Osteocyte (in vitro differentiated cells): ENCODE measurements around the gene DAPK1. TPM values are rescaled to one million over a fixed set of nuclear protein-coding genes. Genes with fewer than 3 reads are reported as not detected.

ENCODE experiments used
- DNase-seq: peaks from one replicate; pipeline ENCODE4 v3.0.0; 2021; ENCODE audit warnings: mixed read lengths; ENCODE audit not compliant: unreplicated experiment; ENCODE audit errors: extremely low spot score
- H3K27ac Mint-ChIP-seq: one replicate; pipeline ENCODE4 v1.8.0; 2021; ENCODE audit warnings: mild to moderate bottlenecking, mixed read lengths; ENCODE audit not compliant: unreplicated experiment
- H3K27me3 Mint-ChIP-seq: one replicate; pipeline ENCODE4 v1.8.0; 2021; ENCODE audit warnings: mixed read lengths; ENCODE audit not compliant: unreplicated experiment
- H3K36me3 Mint-ChIP-seq: one replicate; pipeline ENCODE4 v1.8.0; 2021; ENCODE audit warnings: mixed read lengths; ENCODE audit not compliant: unreplicated experiment
- H3K4me1 Mint-ChIP-seq: one replicate; pipeline ENCODE4 v1.8.0; 2021; ENCODE audit warnings: mixed read lengths; ENCODE audit not compliant: unreplicated experiment
- H3K4me3 Mint-ChIP-seq: one replicate; pipeline ENCODE4 v1.8.0; 2021; ENCODE audit warnings: mild to moderate bottlenecking, moderate library complexity, mixed read lengths; ENCODE audit not compliant: unreplicated experiment
- H3K9me3 Mint-ChIP-seq: one replicate; pipeline ENCODE4 v1.8.0; 2021; ENCODE audit warnings: mixed read lengths; ENCODE audit not compliant: unreplicated experiment
- total RNA-seq: library from RNA; stranded (reverse); gene quantifications from 2 replicates; pipeline ENCODE4 v1.2.1, GENCODE V29; 2021
- TF ChIP-seq, protein P1 (sequence below): fragments of 200-600 bp; sonication (generic); IDR thresholded peaks from 2 replicates; pipeline ENCODE4 v1.5.0; 2021; ENCODE audit warnings: antibody characterized with exemption, mild to moderate bottlenecking, moderate library complexity

DAPK1 gene
- total RNA-seq, 1 donor from 2014 or later: 304 TPM

DNA sequence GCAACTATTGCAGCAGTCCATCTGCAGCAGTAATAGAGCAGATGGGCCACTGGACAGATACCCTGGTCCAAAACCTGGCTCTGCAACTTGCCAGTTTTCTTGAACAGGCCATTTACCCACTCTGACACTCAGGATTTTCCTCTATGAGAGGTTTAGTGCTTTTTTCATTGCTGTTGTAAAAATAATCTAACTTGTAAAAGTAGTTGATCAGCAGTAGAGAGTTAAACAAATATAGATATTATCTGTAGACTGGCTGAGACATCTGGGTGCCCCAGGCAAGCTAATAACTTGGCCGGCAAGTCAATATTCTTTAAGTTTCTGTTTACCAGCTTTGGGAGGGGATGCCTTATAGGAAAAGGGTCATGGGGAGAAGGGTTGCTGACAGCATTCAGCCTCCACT is 4.1 kb downstream of the DAPK1 start:
- peaks cover 59% of the 10 kb centered on the region for H3K4me1 Mint-ChIP-seq
- H3K27me3 Mint-ChIP-seq: no peaks in the 10 kb centered on the region
- TF ChIP-seq, protein P1, sequence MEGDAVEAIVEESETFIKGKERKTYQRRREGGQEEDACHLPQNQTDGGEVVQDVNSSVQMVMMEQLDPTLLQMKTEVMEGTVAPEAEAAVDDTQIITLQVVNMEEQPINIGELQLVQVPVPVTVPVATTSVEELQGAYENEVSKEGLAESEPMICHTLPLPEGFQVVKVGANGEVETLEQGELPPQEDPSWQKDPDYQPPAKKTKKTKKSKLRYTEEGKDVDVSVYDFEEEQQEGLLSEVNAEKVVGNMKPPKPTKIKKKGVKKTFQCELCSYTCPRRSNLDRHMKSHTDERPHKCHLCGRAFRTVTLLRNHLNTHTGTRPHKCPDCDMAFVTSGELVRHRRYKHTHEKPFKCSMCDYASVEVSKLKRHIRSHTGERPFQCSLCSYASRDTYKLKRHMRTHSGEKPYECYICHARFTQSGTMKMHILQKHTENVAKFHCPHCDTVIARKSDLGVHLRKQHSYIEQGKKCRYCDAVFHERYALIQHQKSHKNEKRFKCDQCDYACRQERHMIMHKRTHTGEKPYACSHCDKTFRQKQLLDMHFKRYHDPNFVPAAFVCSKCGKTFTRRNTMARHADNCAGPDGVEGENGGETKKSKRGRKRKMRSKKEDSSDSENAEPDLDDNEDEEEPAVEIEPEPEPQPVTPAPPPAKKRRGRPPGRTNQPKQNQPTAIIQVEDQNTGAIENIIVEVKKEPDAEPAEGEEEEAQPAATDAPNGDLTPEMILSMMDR: no peak
- DNase-seq: no peak
- H3K4me3 Mint-ChIP-seq: peak overlapping the region; percentile 97
- H3K36me3 Mint-ChIP-seq: peaks cover 51% of the 10 kb centered on the region
- H3K9me3 Mint-ChIP-seq: no peaks in the 10 kb centered on the region
- peak overlapping the region; percentile 31 for H3K27ac Mint-ChIP-seq

DNA sequence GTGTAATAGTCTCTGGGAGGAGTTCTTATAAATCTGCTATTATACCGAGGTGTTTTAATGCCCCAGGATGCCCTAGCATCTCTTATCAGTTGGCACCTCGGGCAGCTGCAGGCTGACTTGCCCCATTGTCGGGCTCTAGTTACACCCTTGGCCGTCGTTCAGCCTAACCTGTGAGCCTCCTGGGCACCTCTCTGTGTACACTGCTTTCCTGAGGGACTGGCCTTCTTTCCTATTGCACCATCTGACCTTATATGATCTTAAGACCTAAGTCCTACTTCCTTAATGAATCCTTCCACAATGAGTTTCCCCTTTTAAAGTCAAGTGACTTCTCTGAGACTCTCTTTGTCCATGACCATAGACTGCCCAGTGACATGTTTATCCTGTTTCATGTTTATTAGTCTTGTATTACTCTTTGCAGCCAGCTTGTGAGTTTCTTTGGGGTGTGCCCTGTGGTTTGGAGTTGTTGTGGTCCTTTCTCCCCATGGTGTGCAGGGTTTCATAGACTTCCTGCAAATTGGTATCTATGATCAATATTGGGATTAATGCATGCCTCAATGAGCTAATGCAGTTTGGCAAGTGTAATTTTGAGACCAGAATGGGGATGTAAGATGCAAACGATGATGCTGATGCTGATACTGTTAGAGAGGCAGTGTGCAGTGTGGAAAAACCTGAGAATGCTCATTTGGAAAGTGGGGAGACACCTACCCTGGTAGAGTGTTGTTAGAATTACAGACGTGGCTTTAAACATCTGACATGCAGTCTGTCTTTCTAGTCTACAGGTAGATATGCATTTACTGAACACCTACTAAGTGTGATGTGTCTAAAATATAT is 4.9 kb downstream of the DAPK1 start:
- TF ChIP-seq, protein P1: no peak
- H3K4me3 Mint-ChIP-seq: peak overlapping the region; percentile 97
- no peak overlapping the region for H3K27ac Mint-ChIP-seq
- no peaks in the 10 kb centered on the region for H3K9me3 Mint-ChIP-seq
- DNase-seq: no peak
- H3K36me3 Mint-ChIP-seq: peaks cover 59% of the 10 kb centered on the region
- H3K4me1 Mint-ChIP-seq: peaks cover 55% of the 10 kb centered on the region
- no peaks in the 10 kb centered on the region for H3K27me3 Mint-ChIP-seq

DNA sequence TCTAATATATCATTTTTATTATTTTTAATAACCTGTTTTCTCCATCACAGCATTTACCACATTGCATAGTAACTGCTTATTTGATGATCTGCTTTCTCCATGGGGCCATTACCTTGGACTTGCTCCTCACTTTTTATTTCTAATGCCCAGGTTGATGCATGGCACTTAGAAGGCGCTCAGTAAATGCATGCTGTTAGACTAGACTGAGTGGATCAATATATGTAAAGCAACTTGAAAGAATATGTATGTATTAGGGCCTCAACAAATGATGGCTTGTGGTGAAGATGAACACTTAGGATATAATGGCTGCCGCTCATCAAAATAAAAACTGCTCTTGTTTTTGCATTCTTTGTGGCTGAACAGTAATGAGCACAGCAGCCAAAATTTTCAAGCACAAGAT is 5.8 kb downstream of the DAPK1 start:
- H3K27me3 Mint-ChIP-seq: no peaks in the 10 kb centered on the region
- peaks cover 55% of the 10 kb centered on the region for H3K4me1 Mint-ChIP-seq
- H3K4me3 Mint-ChIP-seq: no peak overlapping the region
- peak overlapping the region; percentile 69 for H3K27ac Mint-ChIP-seq
- peaks cover 61% of the 10 kb centered on the region for H3K36me3 Mint-ChIP-seq
- DNase-seq: no peak
- no peaks in the 10 kb centered on the region for H3K9me3 Mint-ChIP-seq
- TF ChIP-seq, protein P1: no peak

DNA sequence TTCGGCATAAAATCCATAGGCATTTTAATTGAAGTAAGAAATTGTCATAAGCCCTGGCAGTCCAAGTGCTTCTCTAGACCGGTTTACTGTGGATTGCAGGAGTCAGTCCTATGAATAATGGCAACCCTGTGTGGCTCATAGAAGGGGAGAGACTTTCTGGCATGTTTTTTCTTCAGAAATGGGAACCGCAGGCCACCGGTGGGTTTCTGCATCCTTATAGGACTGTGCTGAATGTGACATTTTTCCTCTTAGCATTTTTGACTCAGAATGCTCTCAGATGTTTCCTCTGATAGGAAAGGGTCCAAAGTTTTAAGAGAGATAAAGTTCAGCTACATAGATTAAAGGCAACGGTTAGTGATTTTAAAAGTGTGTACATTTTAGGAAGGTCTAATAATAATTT is 6.3 kb downstream of the DAPK1 start:
- TF ChIP-seq, protein P1: no peak
- H3K27me3 Mint-ChIP-seq: no peaks in the 10 kb centered on the region
- DNase-seq: no peak
- H3K36me3 Mint-ChIP-seq: peaks cover 62% of the 10 kb centered on the region
- H3K4me3 Mint-ChIP-seq: no peak overlapping the region
- H3K9me3 Mint-ChIP-seq: no peaks in the 10 kb centered on the region
- peaks cover 55% of the 10 kb centered on the region for H3K4me1 Mint-ChIP-seq
- H3K27ac Mint-ChIP-seq: peak overlapping the region; percentile 52

DNA sequence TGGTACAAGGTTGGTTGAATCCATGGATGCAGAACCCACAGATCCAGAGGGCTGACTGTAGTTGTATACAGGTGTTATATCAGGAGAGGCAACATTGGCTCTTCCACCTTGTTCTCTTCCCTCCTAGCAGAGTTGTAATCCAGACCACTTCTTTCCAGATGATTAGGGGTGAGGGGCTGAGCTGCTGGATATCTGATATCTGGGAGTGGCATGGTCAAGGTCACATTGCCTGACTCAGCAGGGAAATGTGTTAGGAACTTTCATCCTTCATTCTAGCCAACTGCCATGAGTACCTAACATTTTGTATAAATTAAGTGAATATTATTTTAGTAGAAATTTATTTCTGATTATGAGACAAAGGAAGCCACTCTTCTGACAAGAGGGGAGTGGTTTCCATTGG is 7.3 kb downstream of the DAPK1 start:
- DNase-seq: no peak
- Mint-ChIP-seq H3K4me1 (peaks cover 52% of the 10 kb centered on the region), H3K36me3 (peaks cover 58% of the 10 kb centered on the region), H3K4me3 (no peak overlapping the region), H3K9me3 (no peaks in the 10 kb centered on the region), H3K27ac (peak overlapping the region; percentile 52), H3K27me3 (no peaks in the 10 kb centered on the region)
- TF ChIP-seq, protein P1: no peak
